GM12892 (cell line): Measurements from ENCODE around the gene GADD45GIP1.
"Not testable (repeated sequence)": the region's sequence is repeated elsewhere in the genome, so short reads cannot be mapped to it uniquely, and the experiment has no call there.

Source experiments
- DNase-seq: peaks from one replicate; pipeline ENCODE4 v3.0.0; 2011; ENCODE audit not compliant: insufficient read length
- FAIRE-seq: peaks from 2 replicates; lab custom pipeline; 2011; peaks lifted over from hg19 to GRCh38; lab: Jason Lieb, UNC
- POLR2A ChIP-seq: IDR thresholded peaks from 2 replicates; pipeline ENCODE4 v1.6.1; 2011; ENCODE audit warnings: low read depth, low read length, control low read depth
- POLR2AphosphoS5 ChIP-seq: IDR thresholded peaks from 2 replicates; pipeline ENCODE4 v1.6.1; 2011; ENCODE audit warnings: low read depth, low read length, control low read depth
- TAF1 ChIP-seq: IDR thresholded peaks from 2 replicates; pipeline ENCODE4 v1.6.1; 2011; ENCODE audit warnings: low read depth, mild to moderate bottlenecking, control low read depth, low read length, borderline replicate concordance

Gene GADD45GIP1

DNA sequence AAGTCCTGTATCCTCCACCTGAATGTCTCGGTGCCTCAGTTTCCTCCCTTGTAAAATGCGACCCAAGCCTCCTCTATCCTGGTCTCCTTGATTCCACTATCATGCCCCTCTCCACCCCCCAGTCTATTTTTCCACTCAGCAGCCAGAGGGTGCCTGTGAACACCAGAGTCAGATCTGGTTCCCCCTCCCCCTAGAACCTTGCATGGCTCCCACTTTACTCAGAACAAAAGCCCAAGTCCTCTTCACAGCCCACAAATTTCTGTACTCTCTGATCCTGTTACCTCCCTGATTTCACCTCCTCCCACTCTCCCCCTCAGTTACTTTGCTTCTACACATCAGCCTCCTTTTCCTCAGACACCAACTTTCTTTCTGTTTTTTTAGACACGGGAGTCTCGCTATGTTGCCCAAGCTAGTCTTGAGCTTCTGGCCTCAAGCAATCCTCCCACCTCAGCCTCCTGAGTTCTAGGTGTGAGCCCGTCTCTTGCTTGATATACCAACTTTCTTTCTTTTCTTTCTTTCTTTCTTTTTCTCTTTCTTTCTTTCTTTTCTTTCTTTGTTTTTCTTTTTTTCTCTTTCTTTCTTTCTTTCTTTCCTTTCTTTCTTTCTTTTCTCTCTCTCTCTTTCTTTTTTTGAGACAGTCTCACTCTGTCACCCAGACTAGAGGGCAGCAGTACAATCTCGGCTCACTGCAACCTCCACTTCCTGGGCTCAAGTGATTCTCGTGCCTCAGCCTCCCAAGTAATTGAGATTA, 13.2 kb upstream of the GADD45GIP1 start:
- no peak for FAIRE-seq
- no peak for TF ChIP-seq POLR2AphosphoS5
- TF ChIP-seq TAF1: no peak
- TF ChIP-seq POLR2A: no peak
- DNase-seq: no peak

DNA sequence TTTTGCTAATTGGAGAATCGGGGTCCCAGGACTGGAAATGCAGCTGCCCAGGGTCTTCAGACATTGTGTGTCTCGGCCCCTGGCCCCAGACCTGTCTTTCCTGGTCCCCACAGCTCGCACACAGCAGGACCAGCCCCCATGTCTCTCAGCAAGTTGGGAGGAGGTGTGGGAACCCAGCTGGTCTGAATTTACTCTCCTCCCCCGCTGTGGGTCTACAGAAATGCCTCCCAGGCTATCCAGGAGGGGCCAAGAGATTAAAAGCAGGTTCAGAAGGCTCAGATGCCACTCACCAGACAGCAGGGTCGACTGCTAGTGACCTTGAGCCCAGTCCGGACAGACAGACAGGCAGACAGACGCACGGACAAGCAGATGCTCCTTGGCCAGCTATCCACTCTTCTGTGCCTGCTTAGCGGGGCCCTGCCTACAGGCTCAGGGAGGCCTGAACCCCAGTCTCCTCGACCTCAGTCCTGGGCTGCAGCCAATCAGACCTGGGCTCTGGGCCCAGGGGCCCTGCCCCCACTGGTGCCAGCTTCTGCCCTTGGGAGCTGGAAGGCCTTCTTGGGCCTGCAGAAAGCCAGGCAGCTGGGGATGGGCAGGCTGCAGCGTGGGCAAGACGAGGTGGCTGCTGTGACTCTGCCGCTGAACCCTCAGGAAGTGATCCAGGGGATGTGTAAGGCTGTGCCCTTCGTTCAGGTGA, 12.4 kb upstream of the GADD45GIP1 start, which contains the start of gene DAND5:
DAND5 (plus strand) TSS at position 285 of the 697 bp plus-strand sequence; CDS start at position 370, 85 bp downstream.
- DNase-seq (no peak), FAIRE-seq (no peak)
- TF ChIP-seq TAF1 (no peak), POLR2AphosphoS5 (no peak), POLR2A (no peak)

DNA sequence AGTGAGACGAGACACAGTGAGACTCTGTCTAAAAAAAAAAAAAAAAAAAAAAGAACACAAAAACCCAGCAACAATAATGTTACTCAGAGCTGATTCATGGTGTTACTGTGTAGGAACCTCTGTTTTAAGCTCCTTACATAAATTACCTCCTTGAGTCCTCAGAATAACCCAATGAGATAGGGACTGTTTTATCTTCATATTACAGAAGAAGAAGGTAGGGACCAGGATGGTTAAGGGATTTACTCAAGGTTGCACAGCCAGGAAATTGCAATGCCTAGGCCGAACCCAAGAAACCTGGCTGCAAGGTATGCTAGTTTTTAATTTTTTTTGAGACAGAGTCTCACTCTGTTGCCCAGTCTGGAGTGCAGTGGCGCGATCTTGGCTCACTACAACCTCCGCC, 10.9 kb upstream of the GADD45GIP1 start:
- FAIRE-seq: no peak
- no peak for TF ChIP-seq POLR2AphosphoS5
- TF ChIP-seq TAF1: no peak
- no peak for DNase-seq

DNA sequence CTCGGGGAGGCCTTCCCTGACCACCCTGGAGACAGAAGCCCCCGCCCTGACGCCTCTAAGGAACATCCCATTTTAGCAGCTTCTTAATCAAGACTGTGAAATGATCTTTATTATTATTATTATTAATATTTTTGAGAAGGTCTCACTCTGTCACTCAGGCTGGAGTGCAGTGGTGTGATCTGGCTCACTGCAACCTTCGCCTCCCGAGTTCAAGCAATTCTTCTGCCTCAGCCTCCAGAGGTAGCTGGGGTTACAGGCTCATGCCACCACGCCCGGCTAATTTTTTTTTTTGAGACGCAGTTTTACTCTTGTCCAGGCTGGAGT, 8.8 kb upstream of the GADD45GIP1 start:
- no peak for DNase-seq
- TF ChIP-seq POLR2A: no peak
- no peak for TF ChIP-seq TAF1
- no peak for TF ChIP-seq POLR2AphosphoS5
- no peak for FAIRE-seq

DNA sequence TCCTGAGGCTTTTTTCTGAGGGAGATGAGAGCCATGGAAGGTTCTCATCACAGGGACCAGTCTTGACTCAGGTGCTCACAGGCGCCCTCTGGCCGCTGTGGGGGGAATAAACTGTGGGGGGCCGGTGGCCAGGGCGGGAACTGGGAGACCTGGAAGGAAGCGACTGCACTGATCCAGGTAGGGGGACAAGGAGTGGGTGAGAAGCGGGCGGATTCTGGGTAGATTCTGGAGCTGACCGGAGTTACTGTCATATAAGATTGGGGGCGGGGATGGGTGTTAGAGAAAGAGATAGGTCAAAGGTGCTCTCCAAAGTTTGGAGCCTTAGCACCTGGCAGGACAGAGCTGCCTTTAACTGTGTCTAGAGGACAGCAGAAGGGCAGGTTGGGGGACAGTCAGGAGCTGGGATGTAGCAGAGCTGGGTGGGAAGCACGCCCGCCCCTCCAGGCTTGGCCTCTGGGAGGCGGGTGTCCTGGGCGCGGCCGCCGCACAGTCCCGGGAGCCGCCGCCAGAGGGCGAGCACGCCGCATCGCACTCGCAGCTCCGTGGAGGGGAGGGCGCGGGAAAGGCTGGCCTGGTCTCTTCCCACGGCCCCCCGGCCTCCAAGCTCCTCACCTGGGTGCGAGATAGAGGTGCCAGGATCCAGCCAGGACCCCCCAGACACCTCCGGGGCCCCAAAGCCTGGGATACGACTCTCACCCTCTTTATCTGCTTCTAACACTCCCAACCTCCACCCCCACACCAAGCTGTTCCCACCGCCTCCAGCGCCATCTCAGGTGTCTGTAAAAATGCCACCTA, 8.2 kb upstream of the GADD45GIP1 start:
- DNase-seq (peak; percentile 83), FAIRE-seq (peak; percentile 89)
- TF ChIP-seq TAF1 (no peak), POLR2AphosphoS5 (no peak), POLR2A (no peak)

DNA sequence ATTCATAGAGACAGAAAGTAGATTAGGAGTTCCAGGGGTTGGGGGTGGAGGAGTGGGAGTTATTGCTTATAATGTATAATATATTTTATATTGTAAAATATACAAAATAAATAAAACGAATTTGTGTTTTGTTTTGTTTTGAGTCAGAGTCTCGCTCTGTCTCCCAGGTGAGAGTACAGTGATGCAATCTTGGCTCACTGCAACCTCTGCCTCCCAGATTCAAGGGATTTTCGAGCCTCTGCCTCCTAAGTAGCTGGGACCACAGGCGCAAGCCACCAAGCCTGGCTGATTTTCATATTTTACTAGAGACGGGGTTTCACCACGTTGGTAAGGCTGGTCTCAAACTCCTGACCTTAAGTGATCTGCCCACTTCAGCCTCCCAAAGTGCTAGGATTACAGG, 2.5 kb upstream of the GADD45GIP1 start:
- FAIRE-seq: no peak
- no peak for DNase-seq
- no peak for TF ChIP-seq POLR2A
- no peak for TF ChIP-seq TAF1
- TF ChIP-seq POLR2AphosphoS5: no peak

DNA sequence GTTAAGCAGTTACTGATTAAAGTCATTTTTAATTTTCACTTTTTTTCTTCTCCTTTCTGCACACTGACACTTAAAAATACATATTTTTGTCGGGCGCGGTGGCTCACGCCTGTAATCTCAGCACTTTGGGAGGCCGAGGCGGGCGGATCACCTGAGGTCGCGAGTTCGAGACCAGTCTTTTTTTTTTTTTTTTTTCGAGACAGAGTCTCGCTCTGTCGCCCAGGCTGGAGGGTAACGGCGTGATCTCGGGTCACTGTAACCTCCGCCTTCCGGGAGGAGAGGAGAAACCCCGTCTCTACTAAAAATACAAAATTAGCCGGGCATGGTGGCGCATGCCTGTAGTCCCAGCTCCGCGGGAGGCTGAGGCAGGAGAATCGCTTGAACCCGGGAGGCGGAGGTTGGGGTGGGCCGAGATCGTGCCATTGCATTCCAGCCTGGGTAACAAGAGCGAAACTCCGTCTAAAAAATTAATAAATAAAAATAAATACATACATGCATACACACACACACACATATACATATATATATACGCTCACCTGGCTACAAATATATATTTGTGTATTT, 448 bp upstream of the GADD45GIP1 start:
- not testable (repeated sequence) for DNase-seq, FAIRE-seq

DNA sequence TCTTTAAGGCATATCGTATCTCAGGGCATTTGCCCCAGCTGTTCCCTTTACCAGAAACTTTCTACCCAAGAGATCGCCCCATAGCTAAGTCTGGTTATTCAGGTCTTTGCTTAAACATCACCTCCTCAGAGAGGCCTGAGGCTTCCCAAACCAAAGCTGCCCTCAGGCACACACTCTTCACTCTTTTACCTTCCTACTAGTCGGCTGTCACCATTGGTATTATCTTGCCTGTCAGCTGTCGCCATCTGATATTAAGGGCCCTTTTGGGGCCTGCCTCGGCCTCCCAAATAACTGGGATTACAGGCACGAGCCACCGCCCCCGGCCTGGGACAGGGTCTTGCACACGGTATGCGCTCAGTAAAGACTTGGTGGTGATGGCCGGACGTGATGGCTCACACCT, 1.0 kb downstream of the GADD45GIP1 start:
- TF ChIP-seq POLR2AphosphoS5: no peak
- TF ChIP-seq TAF1: no peak
- FAIRE-seq (no peak), DNase-seq (no peak)

DNA sequence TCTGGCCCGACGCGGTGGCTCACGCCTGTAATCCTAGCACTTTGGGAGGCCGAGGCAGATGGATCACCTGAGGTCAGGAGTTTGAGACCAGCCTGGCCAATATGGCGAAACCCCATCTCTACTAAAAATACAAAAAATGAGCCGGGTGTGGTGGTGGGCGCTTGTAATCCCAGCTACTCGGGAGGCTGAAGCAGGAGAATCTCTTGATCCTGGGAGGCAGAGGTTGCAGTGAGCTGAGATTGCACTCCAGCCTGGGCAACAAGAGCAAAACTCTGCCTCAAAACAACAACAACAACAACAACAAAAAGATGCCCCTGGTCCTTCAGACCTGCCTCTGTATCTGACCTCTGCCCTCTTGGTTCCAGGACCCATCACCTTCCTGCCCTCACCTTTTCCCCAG, 1.4 kb downstream of the GADD45GIP1 start:
- FAIRE-seq, DNase-seq: not testable (repeated sequence)

DNA sequence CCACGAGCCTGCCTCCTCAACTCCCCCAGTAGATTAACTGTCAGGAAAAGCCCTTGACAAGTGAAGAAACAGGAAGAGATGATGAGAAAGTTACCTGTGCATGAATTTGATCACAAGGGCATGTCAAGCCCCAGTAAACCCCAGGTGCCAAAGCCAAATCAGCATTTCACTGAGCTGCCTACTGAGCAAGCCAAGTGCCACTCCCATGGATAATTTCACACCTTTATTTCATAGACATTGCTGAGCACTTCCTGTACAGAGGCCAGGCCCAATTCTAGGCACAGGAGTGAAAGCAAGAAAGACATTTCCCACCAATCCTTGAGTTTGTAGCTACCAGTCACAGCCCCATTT, 2.4 kb downstream of the GADD45GIP1 start:
- no peak for TF ChIP-seq TAF1
- no peak; the same call in 1 of the 2 replicates for TF ChIP-seq POLR2A
- no peak for TF ChIP-seq POLR2AphosphoS5
- FAIRE-seq (no peak), DNase-seq (no peak)

DNA sequence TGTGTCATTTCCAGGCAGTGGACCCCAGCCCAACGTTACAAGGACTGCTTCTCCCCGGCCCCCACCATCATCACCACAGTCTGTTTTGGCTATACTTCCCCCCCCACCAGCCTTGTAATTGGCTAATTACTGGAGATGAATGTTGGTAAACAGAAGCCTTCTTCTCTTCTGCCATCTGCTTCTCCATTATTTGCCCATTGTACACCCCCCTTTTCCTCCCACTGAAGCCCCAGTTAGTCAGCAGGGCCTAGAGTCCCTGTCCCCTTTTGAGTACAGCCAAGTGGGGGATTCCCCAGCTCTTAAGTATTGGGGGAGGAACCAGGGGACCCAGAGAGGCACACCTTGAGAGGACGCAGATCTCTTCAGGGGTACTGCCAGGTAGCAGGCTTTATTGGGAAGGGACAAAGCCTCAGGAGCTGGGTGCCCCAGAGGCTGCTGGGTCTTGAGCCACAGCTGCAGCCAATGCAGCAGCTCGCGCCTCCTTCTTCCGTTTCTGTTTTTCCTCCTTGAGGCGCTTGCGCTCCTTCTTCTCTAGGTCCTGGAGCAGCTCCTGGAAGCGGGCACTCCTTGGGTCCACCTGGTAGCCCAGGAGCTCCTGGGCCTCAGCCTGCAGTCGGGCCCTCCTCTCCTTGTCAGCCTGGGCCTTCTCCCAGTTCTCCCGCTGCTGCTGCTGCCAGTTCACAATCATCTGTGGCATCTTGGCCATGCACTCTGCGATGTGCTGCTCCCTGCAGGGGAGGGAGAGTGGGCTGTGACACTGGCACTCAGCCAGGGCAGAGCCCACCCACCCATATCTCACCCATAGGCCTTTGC, 3.0 kb downstream of the GADD45GIP1 start:
- FAIRE-seq: no peak
- no peak for DNase-seq
- TF ChIP-seq POLR2AphosphoS5 (no peak), POLR2A (0 out of 2 replicates have a peak, but pooled peaks have one; percentile 8), TAF1 (no peak)
